GM13976 (cell line): Measurements from ENCODE around the gene KIRREL3.

Experiments used
- DNase-seq: peaks from one replicate; pipeline ENCODE4 v3.0.0; 2012; ENCODE audit warnings: low spot score
- CTCF ChIP-seq: IDR thresholded peaks from 2 replicates; pipeline ENCODE4 v1.5.1; 2012; ENCODE audit warnings: borderline replicate concordance, mild to moderate bottlenecking; ENCODE audit not compliant: insufficient read depth; ENCODE audit errors: extremely low read depth, missing control alignments, control extremely low read depth
- in situ Hi-C: fragments of 300-500 bp; cut with MboI; formaldehyde crosslinking; loops from one replicate; pipeline ENCODE4 v1.12.0; 2022; ENCODE audit warnings: low sequenced_read_pairs, mixed read lengths, inconsistent platforms; ENCODE audit not compliant: unreplicated experiment

KIRREL3 gene

GRCh38 chr11:126434950-126435335, 565.6 kb downstream of the KIRREL3 start:
- in situ Hi-C loops, result loop anchor here (25.0 kb wide), 1 partner anchor 902 kb away; no protein-coding TSS in a partner anchor
- DNase-seq, result no peak
- TF ChIP-seq CTCF, result no peak

- TF ChIP-seq CTCF, result no peak
- DNase-seq, result no peak
- in situ Hi-C loops, result loop anchor here (25.0 kb wide), 1 partner anchor 903 kb away; no protein-coding TSS in a partner anchor
Measured at GRCh38 chr11:126433989-126434949, 566.3 kb downstream of the KIRREL3 start.

GRCh38 chr11:126433244-126433846, 567.2 kb downstream of the KIRREL3 start:
- in situ Hi-C loops, result loop anchor here (25.0 kb wide), 1 partner anchor 904 kb away; no protein-coding TSS in a partner anchor
- no peak for TF ChIP-seq CTCF
- DNase-seq, result no peak

- in situ Hi-C loops, result loop anchor here (25.0 kb wide), 1 partner anchor 905 kb away; no protein-coding TSS in a partner anchor
- DNase-seq, result no peak
- no peak for TF ChIP-seq CTCF
Measured at GRCh38 chr11:126432525-126432924, 568.0 kb downstream of the KIRREL3 start.

- DNase-seq, result no peak
- in situ Hi-C loops, result loop anchor here (25.0 kb wide), 1 partner anchor 905 kb away; no protein-coding TSS in a partner anchor
- TF ChIP-seq CTCF, result no peak
Measured at GRCh38 chr11:126432065-126432461, 568.5 kb downstream of the KIRREL3 start.

GRCh38 chr11:126431401-126432064, 569.0 kb downstream of the KIRREL3 start:
- DNase-seq, result no peak
- TF ChIP-seq CTCF, result no peak
- in situ Hi-C loops, result loop anchor here (25.0 kb wide), 1 partner anchor 906 kb away; no protein-coding TSS in a partner anchor
